HG03139 (cell line): ENCODE measurements around the gene FCER1A.
"Not testable (repeated sequence)": the region's sequence is repeated elsewhere in the genome, so short reads cannot be mapped to it uniquely, and the experiment has no call there.

Source experiments
- ATAC-seq: cut with Tn5 transposase; IDR thresholded peaks from one replicate; pipeline ENCODE4 v1.9.1; 2021; ENCODE audit not compliant: unreplicated experiment

FCER1A gene

GRCh38 chr1:159349374-159349773 lies 47.2 kb downstream of the FCER1A start:
- ATAC-seq, result not testable (repeated sequence)

GRCh38 chr1:159352436-159352835 lies 50.3 kb downstream of the FCER1A start:
- ATAC-seq, result no peak
